ENCODE data around the gene GPX6. TPM values are rescaled to one million over a fixed set of nuclear protein-coding genes. Genes with fewer than 3 reads are reported as not detected.

Gene GPX6
- total RNA-seq, 4 donors from 2014 or later: not detected

DNA sequence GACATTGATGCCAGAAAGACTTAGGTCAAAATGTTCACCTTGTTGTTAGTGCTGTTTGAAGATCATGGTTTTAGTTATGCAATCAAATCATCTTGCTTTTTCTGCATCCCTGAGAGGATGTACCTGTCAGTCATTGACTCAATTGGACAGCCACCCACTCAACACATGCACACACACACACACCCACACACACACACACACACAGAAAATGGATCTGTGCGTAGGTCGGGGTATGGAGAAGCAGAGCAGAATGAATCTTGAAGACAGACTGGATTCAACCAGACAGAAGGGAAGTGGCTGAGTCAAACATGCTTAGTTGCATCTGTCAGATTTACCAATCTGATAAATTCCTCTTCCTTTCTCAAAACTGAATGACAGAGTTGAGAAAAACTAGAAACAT, 53.2 kb downstream of the GPX6 start:
- TF ChIP-seq, protein P1, sequence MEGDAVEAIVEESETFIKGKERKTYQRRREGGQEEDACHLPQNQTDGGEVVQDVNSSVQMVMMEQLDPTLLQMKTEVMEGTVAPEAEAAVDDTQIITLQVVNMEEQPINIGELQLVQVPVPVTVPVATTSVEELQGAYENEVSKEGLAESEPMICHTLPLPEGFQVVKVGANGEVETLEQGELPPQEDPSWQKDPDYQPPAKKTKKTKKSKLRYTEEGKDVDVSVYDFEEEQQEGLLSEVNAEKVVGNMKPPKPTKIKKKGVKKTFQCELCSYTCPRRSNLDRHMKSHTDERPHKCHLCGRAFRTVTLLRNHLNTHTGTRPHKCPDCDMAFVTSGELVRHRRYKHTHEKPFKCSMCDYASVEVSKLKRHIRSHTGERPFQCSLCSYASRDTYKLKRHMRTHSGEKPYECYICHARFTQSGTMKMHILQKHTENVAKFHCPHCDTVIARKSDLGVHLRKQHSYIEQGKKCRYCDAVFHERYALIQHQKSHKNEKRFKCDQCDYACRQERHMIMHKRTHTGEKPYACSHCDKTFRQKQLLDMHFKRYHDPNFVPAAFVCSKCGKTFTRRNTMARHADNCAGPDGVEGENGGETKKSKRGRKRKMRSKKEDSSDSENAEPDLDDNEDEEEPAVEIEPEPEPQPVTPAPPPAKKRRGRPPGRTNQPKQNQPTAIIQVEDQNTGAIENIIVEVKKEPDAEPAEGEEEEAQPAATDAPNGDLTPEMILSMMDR (IDR thresholded peaks at IDR 0.05): no peak
- TF ChIP-seq POLR2A (IDR thresholded peaks at IDR 0.05): no peak
- DNase-seq: no peak
- H3K27me3 ChIP-seq: no peaks in the 10 kb centered on the region
- H3K36me3 ChIP-seq: no peaks in the 10 kb centered on the region
- H3K4me1 ChIP-seq: no peaks in the 10 kb centered on the region
- H3K27ac ChIP-seq: no peak overlapping the region
- H3K4me3 ChIP-seq: no peak overlapping the region
- intact Hi-C loops (cut with DNase I; ENCODE audit: low total_unique reads): no loop called here
- H3K9me3 ChIP-seq: no peaks in the 10 kb centered on the region

DNA sequence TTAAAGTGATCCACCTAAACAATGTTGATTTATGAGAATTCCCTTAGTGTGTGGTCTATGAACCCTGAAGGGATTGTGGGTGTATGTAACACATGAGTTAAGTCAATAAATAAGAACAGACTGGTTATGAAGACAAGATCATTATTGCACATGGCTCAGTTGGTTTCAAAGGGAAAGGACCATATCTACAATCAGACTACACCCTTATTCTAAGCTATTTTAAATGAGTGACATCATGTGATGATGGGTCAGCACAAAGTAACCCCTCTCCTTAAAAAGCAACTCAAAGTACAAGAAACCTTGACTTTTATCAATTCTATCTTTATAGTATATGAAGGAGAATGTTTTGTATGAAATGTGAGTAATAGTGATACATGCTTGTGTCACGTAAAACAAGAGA, 57.0 kb downstream of the GPX6 start:
- H3K27me3 ChIP-seq: peaks cover 0 to 4% of the 10 kb centered on the region in 2 donors
- no peaks in the 10 kb centered on the region for H3K9me3 ChIP-seq
- intact Hi-C loops (cut with DNase I; ENCODE audit: low total_unique reads): no loop called here
- no peaks in the 10 kb centered on the region for H3K36me3 ChIP-seq
- TF ChIP-seq, protein P1 (IDR thresholded peaks at IDR 0.05): no peak
- TF ChIP-seq POLR2A (IDR thresholded peaks at IDR 0.05): no peak
- no peak overlapping the region for H3K27ac ChIP-seq
- no peak for DNase-seq
- H3K4me3 ChIP-seq: no peak overlapping the region
- H3K4me1 ChIP-seq: no peaks in the 10 kb centered on the region

Other genes with a start within 250 kb of the GPX6 start
- 10 to 100 TPM; 12.6 to 54.7 (median 33.4) TPM for gene ZSCAN26, start 248.7 kb downstream of the GPX6 start, total RNA-seq
- 10 to 100 TPM in 1 of 4 donors, 1 to 10 TPM in 3; 2.6 to 10.9 (median 7.0) TPM for gene PGBD1, start 234.2 kb downstream of the GPX6 start, total RNA-seq
- 10 to 100 TPM in 3 of 4 donors, 1 to 10 TPM in 1; 3.5 to 63.8 (median 31.5) TPM for gene ZSCAN31, start 179.6 kb downstream of the GPX6 start, total RNA-seq
- 10 to 100 TPM in 1 of 4 donors, 1 to 10 TPM in 2, under 1 TPM in 1; 0.29 to 12.3 (median 5.1) TPM for gene ZKSCAN3, start 165.8 kb downstream of the GPX6 start, total RNA-seq
- 10 to 100 TPM in 2 of 4 donors, 1 to 10 TPM in 2; 3.8 to 22.2 (median 8.4) TPM for gene ZSCAN12, start 116.0 kb downstream of the GPX6 start, total RNA-seq
- 10 to 100 TPM in 1 of 4 donors, 1 to 10 TPM in 1, under 1 TPM in 1, not detected in 1; 0.26 to 21.3 (median 7.5) TPM for gene ZSCAN23, start 72.3 kb downstream of the GPX6 start, total RNA-seq
- not detected for gene GPX5, start 10.1 kb upstream of the GPX6 start, total RNA-seq